IPS-18c (cell line): ENCODE results near the gene RBX1.
A peak's percentile ranks its signal among the peaks of the same experiment; 100 is the strongest.
"Not testable (repeated sequence)": the region's sequence is repeated elsewhere in the genome, so short reads cannot be mapped to it uniquely, and the experiment has no call there.

Experiments used
- H3K4me3 ChIP-seq: 2 replicates; pipeline ENCODE4 v1.7.0; 2013; ENCODE audit warnings: low read depth, mild to moderate bottlenecking, low read length, moderate library complexity; ENCODE audit not compliant: insufficient read depth
- H3K9me3 ChIP-seq: one replicate; pipeline ENCODE4 v1.6.1; 2013; ENCODE audit warnings: mild to moderate bottlenecking, low read length, moderate library complexity; ENCODE audit not compliant: control insufficient read depth, insufficient read depth

The RBX1 gene

DNA sequence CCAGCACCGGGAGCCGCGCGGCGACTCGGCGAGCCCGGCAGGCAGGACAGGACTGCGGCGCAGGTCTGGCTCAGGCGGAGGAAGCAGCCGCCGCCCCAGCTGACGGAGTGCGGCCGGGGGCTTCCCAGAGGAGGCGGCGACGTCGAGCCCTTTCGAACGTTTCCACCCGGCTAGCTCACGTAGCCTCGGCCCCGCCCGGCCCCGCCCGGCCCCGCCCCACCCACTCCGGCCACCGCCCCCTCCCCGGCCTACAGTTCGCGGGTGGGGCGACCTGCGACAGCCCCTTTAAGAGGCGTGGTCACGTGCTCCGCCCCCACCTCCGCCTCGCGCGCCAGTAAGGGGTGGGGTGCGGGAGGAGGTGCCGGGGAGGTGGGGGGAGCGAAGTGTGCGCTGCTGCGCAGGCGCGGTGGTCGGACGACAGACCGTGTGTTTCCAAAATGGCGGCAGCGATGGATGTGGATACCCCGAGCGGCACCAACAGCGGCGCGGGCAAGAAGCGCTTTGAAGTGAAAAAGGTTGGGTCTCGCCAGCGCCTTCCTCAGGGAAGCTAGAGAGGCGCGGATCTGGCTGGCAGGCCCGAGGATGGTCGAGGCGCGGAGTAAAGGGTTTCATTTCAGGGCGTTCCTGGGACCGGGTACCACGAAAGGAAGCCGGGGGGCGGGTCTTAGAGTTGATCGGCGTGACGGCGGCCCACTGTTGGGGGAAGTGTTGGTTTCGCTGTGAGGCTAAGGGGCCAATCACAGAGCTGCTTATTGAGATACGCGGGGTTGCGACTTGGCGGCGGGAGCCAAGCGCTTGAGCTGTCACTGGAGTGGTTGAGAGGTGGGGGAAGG, at the start of gene RBX1:
Gene RBX1 (plus strand): TSS at position 417 of the 833 bp plus-strand sequence. CDS start 21 bp downstream, at position 438.
- H3K9me3 ChIP-seq, result no peaks in the 10 kb centered on the region
- H3K4me3 ChIP-seq, result peak within 1 kb of the TSS; percentile 100

DNA sequence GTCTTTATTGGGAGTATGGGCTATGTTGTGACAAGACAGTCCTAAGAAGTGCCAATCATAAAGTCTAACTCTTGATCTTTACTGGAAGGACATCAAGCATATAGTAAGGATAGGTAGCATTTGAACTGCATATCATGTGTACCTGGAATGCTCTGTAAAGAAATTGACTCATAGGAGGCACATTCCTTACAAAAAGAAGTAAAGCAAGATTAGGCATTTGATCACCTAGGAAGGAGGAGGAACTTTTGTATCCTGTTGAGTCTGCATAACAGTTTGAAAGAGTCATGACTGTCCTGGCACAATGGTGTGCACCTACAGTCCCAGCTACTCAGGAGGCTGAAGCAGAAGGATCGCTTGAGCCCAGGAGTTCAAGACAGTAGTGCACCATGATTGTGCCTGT, 47.1 kb upstream of the RBX1 start:
- no peak overlapping the region for H3K4me3 ChIP-seq
- H3K9me3 ChIP-seq, result no peaks in the 10 kb centered on the region

DNA sequence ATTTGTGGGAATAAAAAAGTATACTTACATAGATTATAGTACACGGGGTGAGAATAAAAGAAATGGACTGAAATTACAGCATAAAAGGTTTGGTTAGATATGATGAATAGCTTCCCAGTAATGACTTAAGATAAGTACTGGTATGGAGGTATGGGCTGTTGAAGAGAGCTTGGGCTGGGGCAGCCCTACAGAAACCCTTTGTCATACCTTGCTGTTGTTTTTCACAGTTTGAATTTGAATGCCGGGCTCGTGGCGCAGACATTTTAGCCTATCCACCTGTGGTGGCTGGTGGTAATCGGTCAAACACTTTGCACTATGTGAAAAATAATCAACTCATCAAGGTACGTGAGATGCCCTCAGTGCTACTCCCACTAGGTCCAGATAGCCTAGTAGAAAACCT, 42.3 kb upstream of the RBX1 start:
- no peak overlapping the region for H3K4me3 ChIP-seq
- no peaks in the 10 kb centered on the region for H3K9me3 ChIP-seq

GRCh38 chr22:40911772-40912171, 39.4 kb upstream of the RBX1 start:
- no peak overlapping the region for H3K4me3 ChIP-seq
- H3K9me3 ChIP-seq, result no peaks in the 10 kb centered on the region

DNA sequence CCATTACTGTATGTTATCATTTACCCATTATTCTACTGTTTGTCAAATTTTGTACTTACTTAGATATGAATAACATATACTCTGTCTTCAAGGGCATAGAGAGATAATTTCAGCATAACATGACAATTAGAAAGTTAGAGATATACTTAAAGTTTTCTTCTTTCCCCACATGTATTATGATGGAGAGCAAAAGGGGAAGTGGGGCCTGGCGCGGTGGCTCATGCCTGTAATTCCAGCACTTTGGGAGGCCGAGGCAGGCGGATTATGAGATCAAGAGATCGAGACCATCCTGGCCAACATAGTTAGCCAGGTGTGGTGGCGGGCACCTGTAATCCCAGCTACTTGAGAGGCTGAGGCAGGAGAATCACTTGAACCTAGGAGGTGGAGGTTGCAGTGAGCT, 38.2 kb upstream of the RBX1 start:
- not testable (repeated sequence) for H3K4me3 ChIP-seq, H3K9me3 ChIP-seq

GRCh38 chr22:40919446-40919845, 31.7 kb upstream of the RBX1 start:
- H3K9me3 ChIP-seq, result no peaks in the 10 kb centered on the region
- H3K4me3 ChIP-seq, result no peak overlapping the region

- no peaks in the 10 kb centered on the region for H3K9me3 ChIP-seq
- H3K4me3 ChIP-seq, result no peak overlapping the region
Observed at GRCh38 chr22:40920526-40920925, 30.7 kb upstream of the RBX1 start.

DNA sequence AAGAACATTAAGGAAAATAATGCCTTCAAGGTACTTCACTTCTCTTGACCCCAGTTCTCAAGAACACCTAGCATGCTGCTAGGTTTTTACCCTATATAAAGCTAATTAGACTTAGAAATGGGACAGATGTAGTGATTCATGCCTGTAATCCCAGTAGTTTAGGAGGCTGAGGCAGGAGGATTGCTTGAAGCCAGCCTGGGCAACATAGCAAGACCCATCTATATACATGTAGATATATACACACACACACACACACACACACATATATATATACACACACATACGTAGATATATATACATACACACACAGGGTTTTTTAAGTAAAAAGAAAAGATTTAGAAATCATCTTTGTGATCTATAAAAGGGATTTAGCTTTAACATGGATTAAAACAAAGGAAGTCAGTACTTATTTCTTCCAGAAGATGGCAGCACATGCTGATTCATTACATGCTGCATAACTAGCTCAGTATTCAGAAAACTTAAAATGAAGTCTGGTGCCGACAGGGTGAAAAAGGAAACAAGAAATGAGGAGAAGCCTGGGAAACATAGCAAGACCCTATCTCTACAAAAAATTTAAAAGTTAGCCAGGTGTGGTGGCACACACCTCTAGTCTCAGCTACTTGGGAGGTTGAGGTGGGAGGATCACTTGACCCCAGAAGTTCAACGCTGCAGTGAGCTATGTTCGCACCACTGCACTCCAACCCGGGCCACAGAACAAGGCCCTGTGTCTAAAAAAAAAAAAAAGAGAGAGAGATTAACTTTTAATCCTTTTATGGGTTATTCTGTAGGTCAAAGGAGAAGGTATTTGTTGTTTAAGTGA, 28.5 kb upstream of the RBX1 start:
- H3K4me3 ChIP-seq, result no peak overlapping the region
- no peaks in the 10 kb centered on the region for H3K9me3 ChIP-seq

- no peaks in the 10 kb centered on the region for H3K9me3 ChIP-seq
- H3K4me3 ChIP-seq, result no peak overlapping the region
Observed at GRCh38 chr22:40928657-40929056, 22.5 kb upstream of the RBX1 start.

- Histone ChIP-seq H3K4me3 (no peak overlapping the region), H3K9me3 (no peaks in the 10 kb centered on the region)
Observed at GRCh38 chr22:40932396-40932795, 18.8 kb upstream of the RBX1 start.

- Histone ChIP-seq H3K4me3 (no peak overlapping the region), H3K9me3 (no peaks in the 10 kb centered on the region)
Observed at GRCh38 chr22:40939202-40939601, 12.0 kb upstream of the RBX1 start.

GRCh38 chr22:40951795-40952605, 822 bp downstream of the RBX1 start:
- H3K9me3 ChIP-seq, result no peaks in the 10 kb centered on the region

GRCh38 chr22:40953471-40953870, 2.3 kb downstream of the RBX1 start:
- Histone ChIP-seq H3K4me3 (no peak overlapping the region), H3K9me3 (no peaks in the 10 kb centered on the region)

More at GRCh38 chr22:40951795-40952605, 822 bp downstream of the RBX1 start:
- peak overlapping the region; percentile 100 for H3K4me3 ChIP-seq

- Histone ChIP-seq H3K9me3 (no peaks in the 10 kb centered on the region), H3K4me3 (no peak overlapping the region)
Observed at GRCh38 chr22:40954113-40954512, 2.9 kb downstream of the RBX1 start.

DNA sequence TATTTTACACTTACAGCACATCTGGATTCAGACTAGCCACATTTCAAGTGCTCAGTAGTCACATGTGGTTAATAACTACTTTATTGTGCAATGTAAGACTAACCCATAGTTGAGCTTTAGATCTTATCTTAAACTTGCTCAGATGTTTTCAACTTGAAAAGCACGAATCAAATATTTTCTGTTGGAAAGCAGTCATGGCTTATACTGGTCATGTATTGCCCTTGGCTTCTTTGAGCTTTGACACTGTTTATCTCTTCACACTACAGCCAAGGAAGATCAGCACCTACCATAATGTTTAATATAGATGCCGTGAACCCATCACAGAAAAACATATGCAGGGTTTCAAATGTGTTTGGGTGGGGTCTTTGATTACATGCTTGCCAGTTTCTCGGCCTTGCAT, 4.4 kb downstream of the RBX1 start:
- H3K9me3 ChIP-seq, result no peaks in the 10 kb centered on the region
- H3K4me3 ChIP-seq, result no peak overlapping the region

GRCh38 chr22:40957601-40958000, 6.4 kb downstream of the RBX1 start:
- no peak overlapping the region for H3K4me3 ChIP-seq

GRCh38 chr22:40958299-40958698, 7.1 kb downstream of the RBX1 start:
- Histone ChIP-seq H3K9me3 (no peaks in the 10 kb centered on the region), H3K4me3 (no peak overlapping the region)

More at GRCh38 chr22:40957601-40958000, 6.4 kb downstream of the RBX1 start:
- no peaks in the 10 kb centered on the region for H3K9me3 ChIP-seq
